CD4-positive, alpha-beta memory T cell (primary cell): Measurements from ENCODE around the gene ALS2. TPM values are rescaled to one million over a fixed set of nuclear protein-coding genes. Genes with fewer than 3 reads are reported as not detected.

ENCODE experiments used
- CTCF ChIA-PET: fragments of 350-600 bp; sonication (Branson Sonifier 250); formaldehyde crosslinking; loops from one replicate; lab custom pipeline; 2021; ENCODE audit warnings: inconsistent platforms; ENCODE audit not compliant: partially characterized antibody; lab: Charles Lee
- POLR2A ChIA-PET: fragments of 350-600 bp; sonication (Branson Sonifier 250); formaldehyde crosslinking; loops from one replicate; lab custom pipeline; 2021; ENCODE audit not compliant: partially characterized antibody; lab: Charles Lee
- DNase-seq, 5 donors: peaks; one replicate each; pipeline versions ENCODE4 v3.0.0 to v3.0.0-alpha.2; 2020 to 2022; ENCODE audit warnings: mixed read lengths in 1 of 5
- H3K27ac ChIP-seq: one replicate; pipeline ENCODE4 v1.7.0; 2013; ENCODE audit warnings: low read depth, low read length
- H3K27me3 ChIP-seq: 2 replicates; pipeline ENCODE4 v1.7.0; 2013; ENCODE audit warnings: mild to moderate bottlenecking, low read length, moderate library complexity; ENCODE audit not compliant: insufficient read depth
- H3K36me3 ChIP-seq: 2 replicates; pipeline ENCODE4 v1.7.0; 2013; ENCODE audit warnings: mild to moderate bottlenecking, low read length, moderate library complexity; ENCODE audit not compliant: insufficient read depth
- H3K4me1 ChIP-seq: 2 replicates; pipeline ENCODE4 v1.7.0; 2013; ENCODE audit warnings: mild to moderate bottlenecking, low read length, moderate library complexity; ENCODE audit not compliant: insufficient read depth
- H3K4me3 ChIP-seq, 2 donors: one replicate each; pipeline ENCODE4 v1.7.0; 2013; ENCODE audit warnings: low read length in 2 of 2, mild to moderate bottlenecking in 1 of 2
- H3K9me3 ChIP-seq, 2 donors: one replicate each; pipeline ENCODE4 v1.7.0; 2013; ENCODE audit warnings: low read length in 2 of 2, control low read depth in 1 of 2; ENCODE audit not compliant: control insufficient read depth in 1 of 2
- H3K27ac Mint-ChIP-seq, 7 donors: one replicate each; pipeline ENCODE4 v1.8.0; 2020 to 2021; ENCODE audit warnings: mixed read lengths in 7 of 7, mild to moderate bottlenecking in 6 of 7, inconsistent platforms in 3 of 7, moderate library complexity in 3 of 7
- H3K27me3 Mint-ChIP-seq, 2 donors: one replicate each; pipeline ENCODE4 v1.8.0; 2020 to 2021; ENCODE audit warnings: mixed read lengths in 2 of 2
- H3K36me3 Mint-ChIP-seq, 2 donors: one replicate each; pipeline ENCODE4 v1.8.0; 2020 to 2021; ENCODE audit warnings: mixed read lengths in 2 of 2, inconsistent platforms in 1 of 2, mild to moderate bottlenecking in 1 of 2
- H3K4me1 Mint-ChIP-seq, 4 donors: one replicate each; pipeline ENCODE4 v1.8.0; 2020 to 2021; ENCODE audit warnings: mixed read lengths in 4 of 4, mild to moderate bottlenecking in 1 of 4
- H3K4me3 Mint-ChIP-seq, 8 donors: one replicate each; pipeline ENCODE4 v1.8.0; 2020 to 2021; ENCODE audit warnings: mixed read lengths in 8 of 8, mild to moderate bottlenecking in 7 of 8, moderate library complexity in 6 of 8, inconsistent platforms in 3 of 8
- H3K9me3 Mint-ChIP-seq, 8 donors: one replicate each; pipeline ENCODE4 v1.8.0; 2020 to 2021; ENCODE audit warnings: mixed read lengths in 8 of 8, mild to moderate bottlenecking in 5 of 8, inconsistent platforms in 3 of 8, moderate library complexity in 1 of 8
- intact Hi-C: fragments of 100-400 bp; cut with micrococcal nuclease; formaldehyde crosslinking; loops from one replicate; pipeline ENCODE4 v1.15.1; 2023
- polyA plus RNA-seq, 2 donors: library from polyadenylated mRNA; unstranded; fragments of 300-500 nt; fragmentation: Illumina TruSeq; gene quantifications; one replicate each; pipeline ENCODE4 v1.2.3, GENCODE V29; 2021
- total RNA-seq, 2 experiments: library from RNA; stranded (reverse); gene quantifications; one replicate each; pipeline ENCODE4 v1.2.3, GENCODE V29; 2021

The ALS2 gene
- total and polyA plus RNA-seq, 4 experiments from 2014 or later: 4.9 to 10.5 (median 7.7) TPM

DNA sequence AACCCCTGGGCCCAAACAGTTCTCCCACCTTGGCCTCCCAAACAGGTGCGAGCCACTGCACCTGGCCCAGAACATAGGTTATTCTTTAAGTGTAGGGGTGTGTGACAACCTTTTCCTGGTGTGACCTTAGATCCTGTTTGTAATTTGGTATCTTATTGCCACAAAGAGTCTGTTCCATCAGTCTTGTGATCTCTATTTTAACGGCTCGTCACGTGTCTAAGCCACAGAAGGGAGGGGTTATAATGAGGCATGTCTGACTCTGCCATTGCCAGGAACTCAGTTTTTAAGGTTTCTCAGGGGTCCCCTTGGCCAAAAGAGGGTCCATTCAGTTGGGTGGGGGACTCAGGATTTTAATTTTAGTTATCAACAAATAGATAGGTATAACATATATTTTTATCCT, 4.4 kb upstream of the ALS2 start:
- intact Hi-C loops: no loop called here
- DNase-seq: no peak
- H3K27ac ChIP-seq: no peak overlapping the region
- Mint-ChIP-seq H3K4me1 (peaks cover 7 to 16% (median 10%) of the 10 kb centered on the region in 4 donors), H3K9me3 (peaks cover 0 to 2% (median 0%) of the 10 kb centered on the region in 8 donors), H3K27ac (no peak overlapping the region), H3K4me3 (no peak overlapping the region), H3K27me3 (peaks cover 3 to 4% of the 10 kb centered on the region in 2 donors), H3K36me3 (peaks cover 0 to 7% of the 10 kb centered on the region in 2 donors)
- H3K9me3 ChIP-seq: no peaks in the 10 kb centered on the region
- POLR2A ChIA-PET: no interaction called here
- H3K27me3 ChIP-seq: no peaks in the 10 kb centered on the region
- CTCF ChIA-PET: no interaction called here
- no peaks in the 10 kb centered on the region for H3K36me3 ChIP-seq
- H3K4me1 ChIP-seq: peaks cover 10% of the 10 kb centered on the region
- no peak overlapping the region for H3K4me3 ChIP-seq

DNA sequence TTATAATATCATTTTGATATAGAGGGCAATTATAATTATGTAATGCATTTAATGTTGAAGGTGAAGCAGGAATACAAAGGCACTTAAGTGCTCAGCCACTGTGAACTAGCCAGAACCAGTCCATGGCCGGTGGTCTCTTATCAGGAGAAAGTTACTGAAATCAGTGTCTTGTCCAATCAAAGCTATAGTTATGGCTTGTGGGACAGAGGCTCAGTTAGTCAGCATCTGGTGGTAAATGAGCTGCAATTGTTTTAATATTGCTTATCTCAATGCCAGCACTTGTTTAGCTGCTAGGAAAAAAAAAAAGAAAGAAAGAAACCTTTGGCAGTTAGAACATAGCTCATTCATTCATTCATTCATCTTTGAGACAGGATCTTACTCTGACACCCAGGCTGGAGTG, 3.8 kb upstream of the ALS2 start:
- Histone ChIP-seq H3K27me3 (no peaks in the 10 kb centered on the region), H3K4me1 (peaks cover 15% of the 10 kb centered on the region), H3K27ac (no peak overlapping the region), H3K36me3 (no peaks in the 10 kb centered on the region), H3K9me3 (no peaks in the 10 kb centered on the region), H3K4me3 (no peak overlapping the region)
- Mint-ChIP-seq H3K36me3 (peaks cover 0 to 7% of the 10 kb centered on the region in 2 donors), H3K9me3 (peaks cover 0 to 2% (median 0%) of the 10 kb centered on the region in 8 donors), H3K4me1 (peaks cover 11 to 22% (median 14%) of the 10 kb centered on the region in 4 donors), H3K4me3 (no peak overlapping the region), H3K27ac (no peak overlapping the region), H3K27me3 (peaks cover 3 to 4% of the 10 kb centered on the region in 2 donors)
- DNase-seq: no peak
- intact Hi-C loops: loop anchor here (5.0 kb wide), 4 partner anchors 248 to 1257 kb away; partner anchors contain the start of genes BMPR2, FZD7, SGO2 and SUMO1
- ChIA-PET CTCF (no interaction called here), POLR2A (no interaction called here)

DNA sequence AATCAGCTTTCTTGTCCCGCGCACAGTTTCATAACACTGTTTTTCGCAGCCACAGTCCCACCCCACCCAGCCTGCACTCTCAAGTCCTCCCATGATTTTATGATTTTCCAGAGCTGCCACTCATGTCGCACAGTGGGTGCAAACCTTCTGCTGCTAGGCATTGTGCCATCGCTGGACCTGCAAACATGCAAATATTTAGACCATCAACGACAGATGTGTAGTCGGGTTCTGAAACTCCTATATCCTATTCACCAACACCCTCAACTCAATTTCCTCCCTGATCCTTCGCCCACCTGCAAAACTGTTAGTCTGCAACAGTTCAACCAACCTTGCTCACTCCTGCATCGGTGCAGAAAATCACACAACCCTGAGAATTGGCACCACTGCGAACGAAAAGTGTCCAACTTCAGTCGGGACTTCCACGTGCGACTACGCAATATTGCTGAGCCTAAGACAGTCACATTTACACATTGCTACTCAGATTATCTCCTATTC, 871 bp upstream of the ALS2 start:
- H3K4me3 Mint-ChIP-seq: peak overlapping the region; percentile 93 to 99 (median 97)
- peaks cover 11 to 22% (median 15%) of the 10 kb centered on the region in 4 donors for H3K4me1 Mint-ChIP-seq
- no peaks in the 10 kb centered on the region for H3K9me3 ChIP-seq
- H3K27ac ChIP-seq: peak overlapping the region; percentile 76
- intact Hi-C loops: loop anchor here (1.0 to 5.0 kb wide), 8 partner anchors 139 to 1457 kb away; partner anchors contain the start of genes BMPR2, CYP20A1, FZD7 and SGO2
- H3K4me1 ChIP-seq: peaks cover 15% of the 10 kb centered on the region
- no peaks in the 10 kb centered on the region for H3K27me3 ChIP-seq
- peak overlapping the region; percentile 85 to 100 (median 99) for H3K27ac Mint-ChIP-seq
- CTCF ChIA-PET: interaction anchor here (0.6 to 1.7 kb wide), 6 partner anchors 23 to 712 kb away, joined by 3 to 11 read pairs (median 4); no protein-coding TSS in a partner anchor
- POLR2A ChIA-PET: interaction anchor here (1.2 to 2.7 kb wide), 11 partner anchors 13 to 970 kb away, joined by 3 to 17 read pairs (median 5); partner anchors contain the start of genes BZW1, CASP8, NIF3L1 and NOP58
- no peaks in the 10 kb centered on the region for H3K36me3 ChIP-seq
- H3K36me3 Mint-ChIP-seq: peaks cover 0 to 7% of the 10 kb centered on the region in 2 donors
- peaks cover 1 to 4% of the 10 kb centered on the region in 2 donors for H3K27me3 Mint-ChIP-seq
- peak overlapping the region; percentile 89 to 95 for H3K4me3 ChIP-seq
- H3K9me3 Mint-ChIP-seq: peaks cover 0 to 2% (median 0%) of the 10 kb centered on the region in 8 donors
- peak in 2 of 5 donors; percentile 21 to 28 for DNase-seq

DNA sequence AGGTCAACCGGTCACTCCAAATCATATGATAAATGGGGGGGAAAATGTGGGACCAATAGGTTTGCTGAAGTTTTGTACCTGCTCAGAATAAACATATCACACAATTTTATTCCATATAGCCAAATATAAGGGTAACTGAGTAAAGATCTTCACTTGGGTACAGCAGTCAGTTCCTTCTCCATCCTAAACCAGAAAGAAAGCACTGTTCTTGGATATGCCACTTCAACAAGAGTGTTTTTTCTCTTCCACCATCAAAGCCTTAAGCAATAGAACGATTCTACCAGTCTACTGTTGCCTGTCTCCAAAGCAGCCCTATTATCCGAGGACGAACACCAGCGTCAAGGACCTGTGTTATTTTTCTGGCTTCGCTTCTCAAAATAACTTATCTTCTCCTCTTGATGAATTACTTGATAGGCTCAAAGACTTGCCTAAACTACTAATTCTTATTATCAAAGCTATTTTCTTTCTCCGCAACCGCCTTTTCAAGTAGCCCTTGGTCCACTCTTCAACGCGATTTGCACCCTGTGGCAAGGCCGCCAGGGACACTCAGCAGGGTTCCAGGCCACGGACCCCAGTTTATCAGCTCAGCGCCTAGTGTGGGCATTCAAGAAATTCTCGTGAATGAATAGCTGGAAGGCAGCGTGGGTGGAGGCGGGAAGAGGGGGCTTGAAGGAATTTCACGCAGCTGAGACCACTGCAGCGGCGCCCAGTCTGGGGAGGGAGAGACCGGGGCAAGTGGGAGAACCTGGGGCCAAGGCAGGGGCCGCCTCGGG, 646 bp downstream of the ALS2 start:
- Histone ChIP-seq H3K4me3 (peak overlapping the region; percentile 89 to 95), H3K27ac (peak overlapping the region; percentile 76), H3K4me1 (peaks cover 15% of the 10 kb centered on the region), H3K36me3 (no peaks in the 10 kb centered on the region), H3K9me3 (no peaks in the 10 kb centered on the region), H3K27me3 (no peaks in the 10 kb centered on the region)
- Mint-ChIP-seq H3K9me3 (peaks cover 0 to 2% (median 0%) of the 10 kb centered on the region in 8 donors), H3K27ac (peak overlapping the region; percentile 76 to 99 (median 85)), H3K4me1 (peaks cover 11 to 22% (median 15%) of the 10 kb centered on the region in 4 donors), H3K27me3 (peaks cover 1 to 4% of the 10 kb centered on the region in 2 donors), H3K4me3 (peak overlapping the region; percentile 88 to 99 (median 97)), H3K36me3 (peaks cover 0 to 7% of the 10 kb centered on the region in 2 donors)
- intact Hi-C loops: loop anchor here (1.0 to 5.0 kb wide), 7 partner anchors 252 to 1459 kb away; partner anchors contain the start of genes BMPR2, CASP8, CYP20A1 and FZD7
- POLR2A ChIA-PET: interaction anchor here (0.6 to 2.7 kb wide), 15 partner anchors 8 to 969 kb away, joined by 3 to 17 read pairs (median 5); partner anchors contain the start of genes BZW1, CASP8, CLK1 and FAM117B
- no peak for DNase-seq
- CTCF ChIA-PET: interaction anchor here (0.9 to 1.7 kb wide), 9 partner anchors 15 to 711 kb away, joined by 3 to 11 read pairs (median 3); no protein-coding TSS in a partner anchor

DNA sequence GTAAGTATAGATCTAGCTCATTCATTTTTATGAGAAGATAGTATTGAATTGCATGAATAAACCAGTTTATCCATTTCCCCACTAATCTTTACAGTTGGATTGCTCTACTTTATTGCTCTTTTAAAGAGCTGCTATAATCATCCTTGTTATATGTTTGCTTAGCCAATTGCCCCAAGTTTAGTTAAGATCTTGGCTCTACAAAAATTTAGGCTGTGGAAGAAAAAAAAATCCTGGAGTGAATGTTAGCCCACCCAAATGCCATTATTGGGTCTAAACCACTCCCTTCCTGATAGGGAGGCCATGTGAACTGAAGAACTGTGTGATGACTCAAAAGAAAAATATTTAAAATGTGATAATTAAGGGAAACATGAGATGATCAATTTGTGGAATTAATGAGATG, 2.9 kb downstream of the ALS2 start:
- intact Hi-C loops: no loop called here
- DNase-seq: no peak
- Mint-ChIP-seq H3K27ac (peak overlapping the region in 1 of 7 donors; percentile 58), H3K27me3 (peaks cover 1% of the 10 kb centered on the region in 2 donors), H3K9me3 (peaks cover 0 to 5% (median 0%) of the 10 kb centered on the region in 8 donors), H3K4me1 (peaks cover 11 to 22% (median 18%) of the 10 kb centered on the region in 4 donors), H3K36me3 (peaks cover 0 to 7% of the 10 kb centered on the region in 2 donors), H3K4me3 (no peak overlapping the region)
- no peak overlapping the region for H3K27ac ChIP-seq
- POLR2A ChIA-PET: interaction anchor here (1.2 to 1.5 kb wide), 2 partner anchors 11 to 913 kb away, joined by 3 to 4 read pairs; partner anchors contain the start of gene CLK1
- H3K4me1 ChIP-seq: peaks cover 15% of the 10 kb centered on the region
- CTCF ChIA-PET: no interaction called here
- H3K9me3 ChIP-seq: no peaks in the 10 kb centered on the region
- no peaks in the 10 kb centered on the region for H3K36me3 ChIP-seq
- no peak overlapping the region for H3K4me3 ChIP-seq
- no peaks in the 10 kb centered on the region for H3K27me3 ChIP-seq

DNA sequence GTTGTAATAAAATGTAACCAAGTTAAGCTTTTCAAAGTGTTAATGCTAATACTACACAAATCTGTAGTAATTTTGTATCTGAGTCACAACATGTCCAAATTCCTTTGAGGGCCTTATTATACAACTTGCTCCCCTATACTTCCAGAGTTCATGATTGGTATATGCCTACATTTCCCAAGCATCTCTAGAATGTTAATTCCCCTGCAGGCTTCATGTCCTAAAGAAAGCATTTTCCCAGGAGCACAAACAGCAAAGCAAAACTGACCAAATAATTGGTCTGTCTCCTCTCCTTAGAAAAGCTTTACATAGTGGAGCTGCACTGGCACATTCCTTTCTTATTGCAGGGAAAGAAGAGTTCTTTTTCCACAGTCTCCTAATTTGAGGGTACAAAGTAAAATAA, 3.7 kb downstream of the ALS2 start:
- Histone ChIP-seq H3K36me3 (no peaks in the 10 kb centered on the region), H3K4me3 (no peak overlapping the region), H3K27ac (no peak overlapping the region), H3K9me3 (no peaks in the 10 kb centered on the region), H3K27me3 (no peaks in the 10 kb centered on the region), H3K4me1 (peaks cover 14% of the 10 kb centered on the region)
- H3K36me3 Mint-ChIP-seq: peaks cover 0 to 7% of the 10 kb centered on the region in 2 donors
- H3K27me3 Mint-ChIP-seq: peaks cover 1% of the 10 kb centered on the region in 2 donors
- intact Hi-C loops: no loop called here
- H3K4me3 Mint-ChIP-seq: no peak overlapping the region
- H3K9me3 Mint-ChIP-seq: peaks cover 0 to 5% (median 0%) of the 10 kb centered on the region in 8 donors
- POLR2A ChIA-PET: no interaction called here
- H3K27ac Mint-ChIP-seq: no peak overlapping the region
- CTCF ChIA-PET: no interaction called here
- no peak for DNase-seq
- H3K4me1 Mint-ChIP-seq: peaks cover 11 to 22% (median 18%) of the 10 kb centered on the region in 4 donors
